Left kidney (tissue), 2 donors: Measurements from ENCODE around the gene MRM3. TPM values are rescaled to one million over a fixed set of nuclear protein-coding genes. Genes with fewer than 3 reads are reported as not detected.
"Not testable (repeated sequence)": the region's sequence is repeated elsewhere in the genome, so short reads cannot be mapped to it uniquely, and the experiment has no call there.

Experiments used
- DNase-seq: peaks from one replicate; pipeline ENCODE4 v3.0.0-alpha.2; 2013
- polyA plus RNA-seq: library from polyadenylated mRNA; unstranded; fragments of 120-200 nt; gene quantifications from one replicate; pipeline ENCODE4 v1.2.1, GENCODE V29; 2013; ENCODE audit not compliant: insufficient read length

MRM3 gene
- polyA plus RNA-seq, 1 donor, result 22.2 TPM

DNA sequence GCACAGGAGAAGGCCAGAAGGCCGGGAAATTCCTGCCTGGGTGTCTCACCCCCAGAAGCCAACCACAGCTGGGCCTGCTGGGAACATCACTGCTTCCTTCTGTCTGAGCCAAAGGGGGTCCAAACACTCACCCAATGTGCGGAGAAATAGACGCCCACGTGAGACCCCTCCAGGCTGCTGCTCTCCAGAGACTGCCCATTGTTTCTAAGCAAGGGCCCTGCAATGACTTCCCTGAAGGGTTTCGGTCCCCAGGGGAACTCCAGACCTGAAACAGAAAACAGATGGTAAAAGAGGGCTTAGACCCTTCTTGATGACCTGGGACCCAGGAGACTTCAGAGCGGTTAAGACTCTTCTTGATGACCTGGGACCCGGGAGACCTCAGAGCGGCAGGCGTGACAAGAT lies 41.3 kb downstream of the MRM3 start:
- DNase-seq, result no peak

DNA sequence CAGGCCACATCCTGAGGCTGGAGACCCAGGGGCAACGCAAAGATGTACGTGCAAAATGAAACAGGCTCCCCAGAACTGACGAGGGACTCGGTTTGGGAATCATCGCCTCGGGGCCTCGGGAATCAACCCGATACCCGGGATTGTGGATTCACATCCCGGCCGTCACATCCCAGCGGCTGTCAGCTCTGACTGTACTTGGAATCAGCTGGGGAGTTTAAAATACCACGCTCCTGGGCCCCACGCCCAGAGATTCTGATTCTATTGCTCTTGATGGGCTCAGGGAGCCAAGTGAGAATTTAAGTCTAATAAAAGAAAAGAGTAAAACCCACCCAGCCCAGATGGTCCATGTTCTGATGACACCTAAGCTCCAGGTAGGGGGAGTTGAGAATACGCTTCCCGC lies 42.2 kb downstream of the MRM3 start:
- no peak for DNase-seq

- DNase-seq, result no peak
These were observed 43.1 kb downstream of the MRM3 start for GRCh38 chr17:825216-825615.

GRCh38 chr17:826778-827177 lies 44.6 kb downstream of the MRM3 start:
- DNase-seq, result no peak

- no peak for DNase-seq
These were observed 46.6 kb downstream of the MRM3 start for GRCh38 chr17:828761-829160.

DNA sequence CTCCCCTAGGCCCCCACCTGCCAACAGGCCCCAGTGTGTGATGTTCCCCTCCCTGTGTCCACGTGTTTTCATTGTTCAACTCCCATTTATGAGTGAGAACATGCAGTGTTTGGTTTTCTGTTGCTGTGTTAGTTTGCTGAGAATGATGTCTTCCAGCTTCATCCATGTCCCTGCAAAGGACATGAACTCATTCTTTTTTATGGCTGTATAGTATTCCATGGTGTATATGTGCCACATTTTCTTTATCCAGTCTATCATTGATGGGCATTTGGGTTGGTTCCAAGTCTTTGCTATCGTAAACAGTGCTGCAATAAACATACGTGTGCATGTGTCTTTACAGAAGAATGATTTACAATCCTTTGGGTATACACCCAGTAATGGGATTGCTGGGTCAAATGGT lies 47.5 kb downstream of the MRM3 start:
- DNase-seq, result not testable (repeated sequence)

- DNase-seq, result no peak
These were observed 48.2 kb downstream of the MRM3 start for GRCh38 chr17:830381-830780.

- no peak for DNase-seq
These were observed 48.8 kb downstream of the MRM3 start for GRCh38 chr17:830950-831349.

DNA sequence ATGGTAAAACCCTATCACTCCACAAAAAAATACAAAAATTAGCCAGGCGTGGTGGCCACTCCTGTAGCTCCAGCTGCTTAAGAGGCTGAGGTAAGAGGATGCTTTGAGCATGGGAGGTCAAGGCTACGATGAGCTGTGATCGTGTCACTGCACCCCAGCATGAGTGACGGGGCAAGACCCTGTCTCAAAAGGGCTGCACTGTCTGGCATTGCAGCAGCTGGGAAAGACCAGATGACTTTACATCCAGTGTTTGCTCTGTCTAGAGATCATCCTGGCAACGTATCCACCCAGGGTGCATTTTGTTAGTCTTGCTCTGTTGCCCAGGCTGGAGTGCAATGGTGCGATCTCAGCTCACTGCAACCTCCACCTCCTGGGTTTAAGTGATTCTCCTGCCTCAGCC lies 52.0 kb downstream of the MRM3 start:
- DNase-seq, result no peak

DNA sequence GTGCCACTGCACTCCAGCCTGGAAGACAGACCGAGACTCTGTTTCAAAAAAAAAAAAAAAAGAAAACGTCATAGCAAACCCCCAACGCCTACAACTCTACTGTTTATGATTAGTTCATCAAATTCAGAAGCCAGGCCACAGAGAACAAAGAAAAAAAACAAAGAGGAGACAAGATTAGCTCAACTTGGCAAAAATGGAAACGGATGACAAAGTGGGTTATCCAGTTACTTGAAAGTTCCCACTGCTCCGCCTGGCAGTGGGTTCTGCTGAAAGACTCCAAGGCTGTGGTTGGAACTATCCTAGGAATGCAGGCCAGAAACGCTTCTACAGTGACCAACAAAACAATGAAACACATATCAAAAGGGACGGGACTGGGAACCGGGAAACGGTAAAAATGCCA lies 53.1 kb downstream of the MRM3 start:
- no peak for DNase-seq

DNA sequence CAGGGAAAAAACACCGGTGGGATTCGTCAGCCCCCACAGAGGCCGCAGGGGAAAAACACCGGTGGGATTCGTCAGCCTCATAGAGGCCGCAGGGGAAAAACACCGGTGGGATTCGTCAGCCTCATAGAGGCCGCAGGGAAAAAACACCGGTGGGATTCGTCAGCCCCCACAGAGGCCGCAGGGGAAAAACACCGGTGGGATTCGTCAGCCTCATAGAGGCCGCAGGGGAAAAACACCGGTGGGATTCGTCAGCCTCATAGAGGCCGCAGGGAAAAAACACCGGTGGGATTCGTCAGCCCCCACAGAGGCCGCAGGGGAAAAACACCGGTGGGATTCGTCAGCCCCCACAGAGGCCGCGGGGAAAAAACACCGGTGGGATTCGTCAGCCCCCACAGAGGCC lies 53.6 kb downstream of the MRM3 start:
- DNase-seq, result not testable (repeated sequence)

- no peak for DNase-seq
These were observed 54.0 kb downstream of the MRM3 start for GRCh38 chr17:836151-836550.

DNA sequence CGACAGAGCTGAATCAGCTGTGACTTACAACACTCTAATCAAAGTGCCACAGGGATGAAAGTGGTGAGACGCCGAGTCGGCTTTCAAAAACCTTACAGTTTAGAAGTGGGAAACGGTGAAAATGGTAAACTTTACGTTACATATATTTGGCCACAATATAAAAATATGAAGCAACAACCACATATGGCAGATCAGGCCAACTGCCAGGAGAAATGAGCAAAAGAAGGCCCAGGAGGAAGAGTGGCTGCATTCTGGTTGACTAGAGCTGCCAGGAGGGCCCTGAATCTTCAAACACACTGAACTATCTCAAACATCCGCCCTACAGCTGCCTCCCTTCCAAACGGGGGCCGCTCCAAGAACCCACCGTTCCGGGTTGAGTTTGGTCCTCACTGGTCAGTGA lies 56.3 kb downstream of the MRM3 start:
- no peak for DNase-seq

- no peak for DNase-seq
These were observed 59.2 kb downstream of the MRM3 start for GRCh38 chr17:841313-841712.

Other genes with a start within 250 kb of the MRM3 start
- 41.0 TPM for gene VPS53, start 67.5 kb upstream of the MRM3 start, polyA plus RNA-seq
- 27.7 TPM for gene TLCD3A, start 49.8 kb upstream of the MRM3 start, polyA plus RNA-seq
- 21.6 TPM for gene GEMIN4, start 30.1 kb upstream of the MRM3 start, polyA plus RNA-seq
- 127 TPM for gene GLOD4, start 73 bp upstream of the MRM3 start, polyA plus RNA-seq
- gene NXN, start 197.4 kb downstream of the MRM3 start, polyA plus RNA-seq, result 32.7 TPM
- gene TIMM22, start 214.8 kb downstream of the MRM3 start, polyA plus RNA-seq, result 14.4 TPM